GM18499 (cell line): ENCODE measurements around the gene MED13L.

Experiments used
- ATAC-seq: cut with Tn5 transposase; IDR thresholded peaks from one replicate; pipeline ENCODE4 v1.9.1; 2021; ENCODE audit warnings: moderate number of reproducible peaks; ENCODE audit not compliant: insufficient read depth, unreplicated experiment

The MED13L gene

DNA sequence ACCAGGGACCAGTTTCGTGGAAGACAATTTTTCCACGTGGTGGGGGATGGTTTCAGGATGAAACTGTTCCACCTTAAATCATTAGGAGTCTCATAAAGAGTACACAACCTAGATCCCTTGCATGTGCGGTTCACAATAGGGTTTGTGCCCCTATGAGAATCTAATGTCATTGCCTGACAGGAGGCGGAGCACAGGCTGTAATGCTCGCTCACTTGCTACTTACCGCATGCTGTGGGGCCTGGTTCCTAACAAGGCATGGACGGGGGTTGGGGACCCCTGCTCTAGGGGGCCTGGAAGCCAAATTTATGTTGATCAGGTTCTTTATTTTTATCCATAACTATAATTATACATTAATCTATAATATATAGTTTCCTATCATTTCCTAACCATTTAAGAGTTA lies 315.3 kb downstream of the MED13L start:
- ATAC-seq, result no peak

DNA sequence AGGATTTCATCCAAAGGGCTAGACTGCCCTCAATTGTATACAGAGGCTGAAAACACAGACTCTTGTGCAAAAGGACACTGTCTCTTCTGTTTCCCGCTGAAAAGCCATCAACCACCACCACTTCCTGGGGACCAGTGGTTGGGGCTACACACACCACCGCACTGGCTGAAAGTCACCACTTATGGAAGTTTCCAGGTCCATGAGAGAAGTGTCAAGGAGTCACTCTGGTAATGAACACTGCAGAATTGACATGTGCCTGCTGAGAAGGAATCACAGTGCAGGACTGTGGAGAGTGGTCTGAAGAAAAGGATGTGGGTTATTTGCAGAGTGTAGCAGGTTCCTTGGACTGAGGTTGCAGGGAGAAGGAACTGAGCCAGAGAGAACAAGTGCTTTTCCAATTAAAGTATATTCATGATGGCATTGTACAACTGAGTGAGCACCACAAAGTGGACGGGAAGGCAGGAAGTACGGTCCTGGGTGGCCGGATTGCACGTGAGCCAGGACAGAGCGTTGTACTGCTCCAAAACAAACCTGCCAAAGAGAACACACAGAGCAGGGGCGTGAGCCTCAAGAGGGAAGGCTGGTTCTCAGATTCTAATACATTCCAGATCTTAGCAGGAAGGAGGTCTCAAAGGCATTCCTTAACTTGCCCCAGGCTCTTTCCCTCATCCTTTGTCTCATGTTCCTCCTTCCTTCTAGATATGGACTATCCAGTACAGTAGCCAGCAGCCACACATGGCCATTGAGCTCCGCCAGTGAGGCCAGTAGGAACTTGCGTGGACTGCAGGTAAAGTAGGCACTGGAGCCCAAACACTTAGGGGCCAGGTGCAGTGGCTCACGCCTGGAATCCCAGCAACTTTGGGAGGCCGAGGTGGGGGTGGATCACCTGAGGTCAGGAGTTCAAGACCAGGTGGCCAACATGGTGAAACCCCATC lies 316.4 kb downstream of the MED13L start:
- ATAC-seq, result no peak

DNA sequence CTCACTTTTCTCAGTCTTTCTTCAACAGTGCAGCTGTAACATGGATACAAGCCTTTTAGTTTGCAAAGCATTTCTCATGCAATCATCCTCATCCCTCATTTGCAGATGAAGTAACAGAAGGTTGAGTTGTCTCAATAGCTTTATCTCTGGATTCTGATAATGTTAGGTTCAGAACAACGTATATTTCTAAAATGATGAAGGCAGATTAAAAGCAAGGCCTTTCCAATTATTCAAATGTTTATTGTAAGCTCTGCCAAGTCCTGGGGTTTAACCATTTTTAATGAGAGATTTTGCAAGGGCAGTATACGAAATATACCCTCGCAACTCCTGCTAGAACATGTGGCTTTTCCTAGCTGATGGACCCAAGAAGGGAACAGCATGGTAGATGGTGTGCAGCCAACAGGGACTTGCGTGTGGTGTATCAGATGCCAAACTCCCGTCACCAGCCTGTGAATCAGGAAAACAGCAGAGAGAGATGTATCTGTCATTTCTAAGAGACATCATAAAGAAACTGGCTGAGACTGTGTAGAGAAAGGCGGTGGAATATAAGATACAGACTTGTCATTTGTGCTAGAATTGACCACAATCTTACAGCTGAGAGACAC lies 319.7 kb downstream of the MED13L start:
- no peak for ATAC-seq

DNA sequence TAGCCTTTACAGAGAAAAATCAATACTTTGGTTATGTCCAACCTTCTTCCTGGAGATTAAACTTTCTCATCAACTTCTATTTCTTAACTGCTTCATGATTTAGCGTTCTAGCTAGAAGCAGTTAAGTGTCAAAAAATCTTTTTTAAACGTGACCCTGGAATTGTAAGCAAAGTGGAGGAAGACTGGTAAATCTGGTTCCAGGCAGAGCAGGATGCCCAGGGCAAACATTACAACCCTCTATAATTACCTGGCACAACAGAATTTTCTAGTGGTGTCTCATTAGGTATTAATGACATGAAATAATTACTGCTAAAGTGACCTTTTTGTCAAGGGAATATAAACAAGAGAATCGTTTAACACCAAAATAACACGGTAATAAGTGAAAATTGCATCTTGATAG lies 320.8 kb downstream of the MED13L start:
- ATAC-seq, result no peak

DNA sequence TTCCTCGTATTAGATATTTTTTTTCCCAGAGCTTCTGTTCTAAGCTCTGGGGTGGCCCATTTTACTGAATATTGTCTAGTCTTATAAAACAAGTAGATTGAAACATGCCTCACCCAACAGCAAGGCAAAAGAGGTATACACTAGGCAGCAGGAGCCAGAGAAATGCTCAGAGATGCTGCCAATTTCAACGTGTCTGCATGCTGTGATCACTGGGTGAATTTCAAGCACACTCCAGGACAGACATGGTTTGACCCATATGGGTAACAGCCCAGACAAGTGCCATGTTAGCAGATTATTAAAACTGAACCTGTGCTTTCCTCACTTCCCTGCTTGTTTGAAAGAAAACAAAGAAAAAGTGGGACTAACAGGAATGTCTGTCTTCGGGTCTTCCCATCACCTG lies 321.3 kb downstream of the MED13L start:
- ATAC-seq, result no peak

DNA sequence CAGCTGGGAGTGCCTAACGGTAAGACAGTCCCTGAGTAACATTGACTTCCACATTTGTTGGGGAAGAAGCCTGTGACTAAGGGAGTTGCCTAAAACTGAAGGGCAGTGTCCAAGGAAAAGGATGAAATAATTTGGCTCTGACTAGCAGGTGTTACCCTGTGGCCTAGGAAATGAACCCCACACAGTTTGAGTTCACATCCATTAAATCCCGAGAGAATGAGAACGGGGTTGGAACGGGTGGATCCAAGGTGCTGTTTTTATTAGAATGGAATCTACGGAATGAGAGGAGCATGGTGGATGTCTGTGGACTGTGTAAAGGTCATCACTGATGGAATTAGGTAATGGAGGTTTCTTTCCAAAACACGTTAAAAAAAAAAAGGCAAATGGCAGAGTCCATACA lies 324.0 kb downstream of the MED13L start:
- no peak for ATAC-seq

DNA sequence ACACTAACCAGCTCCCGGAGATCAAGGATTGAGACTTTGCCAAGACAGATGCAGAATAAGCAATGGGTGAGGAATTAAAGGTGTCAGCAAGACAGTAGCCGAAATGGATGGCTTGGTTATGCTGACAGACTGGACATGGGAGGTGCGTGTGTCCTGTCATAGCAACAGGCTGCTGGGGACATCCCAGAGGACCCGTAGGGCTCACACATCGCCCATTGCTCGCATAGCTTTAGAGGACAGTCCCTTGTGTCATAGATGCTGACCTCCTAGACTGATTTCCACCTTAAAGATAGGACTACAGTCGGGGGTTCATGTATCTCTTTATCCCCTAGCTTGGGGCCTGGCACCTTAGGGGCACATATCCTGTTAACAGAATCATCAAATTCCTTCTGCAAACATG lies 324.5 kb downstream of the MED13L start:
- no peak for ATAC-seq

DNA sequence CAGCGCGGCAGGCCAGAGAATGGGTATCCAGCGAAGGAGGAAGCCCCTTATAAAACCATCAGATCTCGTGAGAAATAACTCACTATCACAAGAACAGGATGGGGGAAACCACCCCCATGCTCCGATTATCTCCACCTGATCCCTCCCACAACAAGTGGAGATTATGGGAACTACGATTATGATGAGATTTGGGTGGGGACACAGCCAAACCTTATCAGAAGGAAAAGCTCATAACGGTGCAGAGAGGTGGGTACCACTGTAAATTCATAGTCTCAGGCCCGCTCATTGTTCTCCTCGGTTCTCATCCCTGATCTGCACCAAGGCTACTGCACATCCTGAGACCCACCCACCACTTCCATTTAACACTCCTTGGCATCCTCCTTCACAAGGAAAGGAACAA lies 326.5 kb downstream of the MED13L start:
- no peak for ATAC-seq

DNA sequence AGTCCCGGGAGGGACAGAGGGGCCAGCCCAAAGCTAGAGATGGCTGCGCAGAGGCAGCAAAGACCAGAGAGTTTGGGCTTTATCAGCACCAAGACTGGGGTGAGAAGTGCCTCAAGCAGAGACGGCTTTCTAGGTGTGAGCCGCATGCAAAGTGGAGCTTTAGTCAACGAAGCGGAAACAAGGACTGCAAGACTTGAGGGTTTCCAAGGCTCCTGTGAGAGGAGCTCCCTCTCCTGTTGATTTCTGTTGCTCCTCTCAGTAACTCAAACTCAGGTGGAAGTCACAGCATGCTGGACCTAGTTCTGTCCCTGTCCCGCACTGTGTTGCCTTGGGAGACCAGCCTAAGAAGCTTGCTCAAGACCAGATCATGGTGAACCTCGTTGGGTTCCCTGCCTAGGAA lies 327.8 kb downstream of the MED13L start:
- no peak for ATAC-seq

DNA sequence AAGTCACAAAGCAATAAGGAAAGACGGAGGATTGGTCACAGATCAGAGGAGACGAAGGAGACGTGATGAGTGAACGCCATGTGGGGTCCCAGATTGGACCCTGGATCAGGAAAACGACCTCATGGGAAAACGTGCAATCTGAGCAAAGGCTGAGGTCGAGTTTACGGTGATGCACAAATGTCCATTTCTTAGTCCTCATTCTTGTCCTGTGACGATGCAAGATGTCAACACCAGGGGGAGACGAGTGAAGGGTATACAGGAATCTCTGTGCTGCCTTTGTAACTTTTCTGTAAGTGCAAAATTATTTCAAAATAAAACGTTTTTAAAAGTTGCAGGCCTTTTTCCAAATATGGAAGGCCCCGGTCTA lies 329.8 kb downstream of the MED13L start:
- no peak for ATAC-seq

DNA sequence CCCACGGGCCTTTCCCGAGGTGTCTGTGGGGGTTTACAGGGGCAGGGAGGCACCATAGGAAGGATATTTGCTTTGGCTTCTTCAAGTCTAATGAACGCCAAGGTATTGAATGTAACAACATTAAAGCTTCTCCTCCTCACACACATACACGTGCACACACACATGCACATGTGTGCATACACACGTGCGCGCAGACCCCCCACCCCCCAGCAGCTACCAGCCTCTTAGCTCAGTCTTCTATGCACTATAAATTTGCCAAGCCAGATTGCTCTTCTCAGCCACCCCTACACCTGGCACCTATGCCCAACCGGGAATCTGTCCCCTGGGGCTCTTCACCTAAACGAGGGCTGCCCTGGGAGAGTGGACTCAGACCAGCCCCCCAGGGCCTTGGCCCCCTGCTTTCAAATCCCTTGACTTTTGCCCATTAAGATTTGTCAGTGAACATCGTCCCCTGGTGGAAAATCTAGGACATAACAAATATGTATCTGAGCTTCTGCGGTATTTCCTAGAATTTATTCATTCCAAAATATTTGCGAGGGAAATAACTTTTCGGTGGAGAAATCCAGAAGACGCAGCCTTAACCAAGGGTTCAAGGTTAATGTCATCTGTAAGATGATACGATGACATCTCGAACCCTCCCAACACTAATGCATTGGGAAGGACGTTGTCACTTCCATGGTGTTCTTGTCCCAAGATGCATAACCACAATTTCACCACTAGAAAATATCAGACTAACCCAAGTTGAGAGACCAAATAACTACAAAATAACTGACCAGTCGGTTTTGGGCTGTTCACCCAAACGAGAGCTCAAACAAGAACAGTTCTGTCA lies 330.4 kb downstream of the MED13L start:
- ATAC-seq, result no peak

DNA sequence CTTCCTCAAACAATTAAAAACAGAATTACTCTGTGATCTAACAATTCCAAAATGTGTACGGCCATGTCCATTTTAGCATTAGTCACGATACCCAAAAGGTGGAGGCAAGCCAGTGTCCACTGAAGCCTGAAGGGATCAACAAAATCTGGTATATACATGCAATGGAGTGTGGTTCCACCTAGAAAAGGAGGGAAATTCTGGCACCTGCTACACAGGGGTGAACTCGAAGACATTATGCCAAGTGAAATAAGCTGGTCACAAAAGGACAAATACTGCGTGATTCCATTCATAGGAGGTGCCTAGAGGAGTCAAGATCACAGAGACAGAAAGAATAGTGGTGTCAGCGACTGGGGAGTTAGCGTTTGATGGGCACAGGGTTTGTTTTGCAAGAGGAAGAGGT lies 331.4 kb downstream of the MED13L start:
- ATAC-seq, result no peak

DNA sequence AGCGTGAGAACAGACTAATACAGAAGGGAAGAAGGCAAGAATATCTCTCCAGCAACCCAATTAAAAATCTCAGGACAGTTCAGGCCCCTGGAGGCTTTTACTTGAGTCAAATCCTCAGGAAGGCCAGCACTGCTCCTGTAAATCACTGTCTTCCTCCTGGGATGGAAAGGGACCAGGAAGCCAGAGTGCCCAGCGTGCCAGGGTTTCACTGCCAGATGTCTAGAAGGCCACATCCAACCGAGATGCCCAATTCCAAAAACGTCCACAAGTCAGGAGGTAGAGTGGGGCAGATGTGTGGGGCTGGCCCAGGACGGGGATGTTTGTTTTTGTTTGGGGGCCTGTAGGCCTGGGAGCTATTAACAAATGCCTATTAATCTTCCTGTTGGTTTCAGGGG lies 332.0 kb downstream of the MED13L start:
- ATAC-seq, result no peak

DNA sequence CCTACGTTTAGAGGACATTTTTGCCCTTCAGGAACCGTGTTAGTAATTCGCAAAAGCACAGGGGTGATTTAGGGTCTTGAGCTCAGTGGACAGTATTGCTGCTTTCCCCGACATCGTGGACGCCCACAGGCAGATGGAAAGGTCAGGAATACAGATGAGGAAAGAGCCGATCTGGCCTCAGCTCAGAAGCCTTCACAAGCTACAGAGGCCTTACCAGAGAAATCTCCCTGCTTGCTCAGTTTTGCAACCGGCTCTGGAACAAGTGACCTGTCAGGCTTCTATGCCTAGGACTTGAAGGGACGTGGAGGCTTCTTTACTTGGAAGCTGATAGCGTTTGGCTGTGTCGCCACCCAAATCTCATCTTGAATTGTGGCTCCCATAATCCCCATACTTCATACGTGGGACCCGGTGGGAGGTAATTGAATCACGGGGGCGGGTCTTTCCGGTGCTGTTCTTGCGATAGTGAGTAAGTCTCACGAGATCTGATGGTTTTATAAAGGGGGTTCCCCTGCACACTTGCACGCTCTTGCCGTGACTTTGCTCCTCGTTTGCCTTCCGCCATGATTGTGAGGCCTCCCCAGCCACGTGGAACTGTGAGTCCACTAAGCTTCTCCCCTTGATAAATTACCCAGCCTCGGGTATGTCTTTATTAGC lies 332.5 kb downstream of the MED13L start:
- ATAC-seq, result no peak

DNA sequence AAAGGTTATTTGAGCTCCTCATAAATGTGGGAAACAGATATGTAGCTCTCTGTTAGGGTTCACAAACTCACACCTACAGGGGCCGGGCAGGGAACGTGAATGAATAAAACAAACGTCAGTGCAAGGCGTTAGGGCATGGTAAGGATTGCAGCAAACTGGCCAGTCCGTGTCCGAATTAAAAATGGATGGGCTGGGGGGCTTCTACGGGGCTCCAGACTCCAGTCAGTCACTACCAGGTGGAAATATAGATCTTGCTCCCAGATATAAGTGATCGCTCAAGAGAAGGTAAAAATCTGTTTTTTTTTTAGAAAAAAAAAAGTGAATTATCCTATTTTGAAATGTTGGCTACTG lies 333.1 kb downstream of the MED13L start:
- ATAC-seq, result no peak

DNA sequence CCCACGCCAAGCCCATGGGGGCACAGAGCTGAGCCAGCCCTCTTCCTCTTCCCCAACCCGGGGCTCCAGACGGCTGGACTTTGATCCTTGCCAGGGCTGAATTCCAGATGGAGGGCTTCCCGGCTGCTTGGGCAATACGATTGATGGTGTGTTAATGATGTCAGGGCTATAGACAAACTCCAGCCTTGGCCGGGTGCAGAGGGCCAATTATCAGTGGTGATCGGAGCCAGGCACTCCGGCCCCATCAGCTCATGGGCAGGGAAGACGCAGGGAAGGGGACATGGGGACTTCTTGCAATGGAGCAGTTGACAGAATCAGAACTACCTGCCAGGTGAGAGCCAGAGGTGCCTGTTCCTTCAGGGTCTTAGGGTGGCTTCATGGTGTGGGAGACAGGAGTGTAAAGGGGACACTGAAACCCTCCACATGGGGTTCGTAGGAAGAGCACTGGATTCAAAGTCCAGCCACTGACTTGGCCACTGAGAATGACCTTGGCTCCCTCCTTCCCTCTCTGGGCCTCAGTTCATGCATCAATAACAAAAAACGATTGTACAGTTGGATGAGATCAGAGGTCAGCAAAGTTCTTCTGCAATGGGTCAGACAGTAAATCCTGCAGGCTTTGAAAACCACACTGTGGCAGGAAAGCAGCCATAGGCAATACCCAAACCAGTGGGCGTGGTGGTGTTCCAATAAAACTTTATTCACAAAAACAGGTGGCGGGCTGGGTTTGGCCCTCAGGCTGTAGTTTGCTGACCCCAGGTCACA lies 333.7 kb downstream of the MED13L start:
- no peak for ATAC-seq

DNA sequence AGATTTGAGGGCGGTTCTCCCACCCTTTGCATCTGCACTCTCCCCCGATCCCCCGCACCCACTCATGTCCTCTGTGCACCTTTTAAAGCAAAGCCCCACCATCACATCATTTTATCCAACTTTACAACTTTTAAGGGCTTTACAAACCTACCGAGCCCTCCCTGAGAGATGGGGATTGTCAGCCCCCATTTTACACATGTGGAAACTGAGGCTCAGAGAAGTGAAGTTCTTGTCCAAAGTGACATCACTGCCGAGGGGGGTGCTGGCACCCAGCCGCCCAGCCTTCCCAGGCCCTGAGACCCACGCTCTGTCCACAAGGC lies 334.2 kb downstream of the MED13L start:
- ATAC-seq, result no peak

DNA sequence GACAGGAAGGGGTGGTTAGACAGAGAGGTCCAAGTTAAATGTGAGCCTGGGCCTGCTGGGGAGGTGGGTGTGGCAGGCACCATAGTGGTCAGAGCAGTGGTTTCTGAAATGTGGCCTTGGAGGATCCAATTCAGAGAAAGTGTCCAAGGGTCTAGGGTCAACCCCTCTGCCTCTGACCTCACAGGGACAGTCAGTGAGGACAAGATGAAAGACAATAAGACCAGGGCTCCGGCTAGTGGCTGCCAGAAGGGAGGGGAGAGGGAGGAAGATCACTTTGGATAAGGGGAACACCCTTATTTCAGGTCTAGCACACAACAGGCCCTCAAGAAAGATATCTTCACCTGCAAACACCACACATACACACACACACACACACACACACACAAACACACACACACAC lies 335.1 kb downstream of the MED13L start:
- no peak for ATAC-seq

DNA sequence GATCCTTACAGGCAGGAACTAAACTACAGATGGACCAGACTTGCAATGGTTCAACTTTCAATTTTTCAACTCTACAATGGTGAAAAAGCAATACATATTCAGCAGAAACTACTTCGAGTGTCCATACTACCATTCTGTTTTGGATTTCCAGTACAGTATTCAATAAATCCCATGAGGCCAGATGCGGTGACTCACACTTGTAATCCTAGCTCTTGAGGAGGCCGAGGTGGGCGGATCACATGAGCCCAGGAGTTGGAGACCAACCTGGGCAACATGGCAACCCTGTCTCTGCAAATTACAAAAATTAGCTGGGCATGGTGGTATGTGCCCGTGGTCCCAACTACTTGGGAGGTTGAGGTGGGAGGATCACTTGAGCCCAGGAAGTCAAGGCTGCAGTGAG lies 336.1 kb downstream of the MED13L start:
- no peak for ATAC-seq

DNA sequence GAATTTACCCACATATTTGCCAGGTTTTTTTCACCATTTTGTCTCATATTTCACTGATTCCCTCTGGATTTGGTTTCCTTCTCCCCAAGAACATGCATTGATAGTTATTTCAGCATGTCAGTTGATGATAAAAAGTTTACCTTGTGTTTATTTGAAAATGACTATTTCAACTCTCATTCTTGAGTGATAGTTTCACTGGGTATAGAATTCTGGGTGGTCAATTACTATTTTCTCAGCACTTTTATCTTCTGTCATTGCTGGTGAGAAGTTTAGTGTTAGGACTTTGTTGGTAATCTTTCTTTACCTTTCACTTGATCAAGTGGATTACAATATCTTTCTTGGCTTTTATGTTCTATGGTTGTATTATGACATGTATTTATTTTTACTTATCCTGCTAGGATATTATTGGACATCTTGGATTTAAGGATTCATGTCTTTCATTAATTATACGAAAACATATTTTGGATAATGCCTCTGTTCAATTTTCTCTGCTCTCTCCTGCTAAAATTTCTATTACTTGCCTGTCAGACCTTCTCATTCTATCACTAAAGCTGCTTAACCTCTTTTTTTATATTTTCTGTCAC lies 338.6 kb downstream of the MED13L start:
- ATAC-seq, result no peak
